MCF 10A (cell line): ENCODE results near the gene DHX57. TPM values are rescaled to one million over a fixed set of nuclear protein-coding genes. Genes with fewer than 3 reads are reported as not detected.

Experiments
- BruUV-seq: library from RNA; stranded (reverse); fragments of 400-500 nt; replicated peaks from 2 replicates; lab custom pipeline; 2021; lab: Mats Ljungman, UMichigan
- CTCF ChIA-PET: fragments of 300-600 bp; sonication (Branson Sonifier 250); formaldehyde crosslinking; extraction: SDS; loops from one replicate; lab custom pipeline; 2021; ENCODE audit warnings: antibody characterized with exemption, inconsistent platforms; lab: Yijun Ruan, JAX
- POLR2A ChIA-PET: fragments of 300-600, 350-650 bp; sonication (Branson Sonifier 250); formaldehyde crosslinking; extraction: SDS; loops from one replicate; lab custom pipeline; 2020; ENCODE audit warnings: antibody characterized with exemption, inconsistent platforms; lab: Yijun Ruan, JAX
- DNase-seq: peaks from one replicate; pipeline ENCODE4 v3.0.0-alpha.2; 2018; ENCODE audit not compliant: unreplicated experiment
- H3K27ac Mint-ChIP-seq: one replicate; pipeline ENCODE4 v1.8.0; 2022; ENCODE audit warnings: mild to moderate bottlenecking, low read depth, mixed read lengths; ENCODE audit not compliant: unreplicated experiment
- H3K27me3 Mint-ChIP-seq: one replicate; pipeline ENCODE4 v1.8.0; 2022; ENCODE audit warnings: mixed read lengths; ENCODE audit not compliant: insufficient read depth, unreplicated experiment
- H3K36me3 Mint-ChIP-seq: one replicate; pipeline ENCODE4 v1.8.0; 2022; ENCODE audit warnings: mild to moderate bottlenecking, moderate library complexity, mixed read lengths; ENCODE audit not compliant: insufficient read depth, unreplicated experiment
- H3K4me1 Mint-ChIP-seq: one replicate; pipeline ENCODE4 v1.8.0; 2022; ENCODE audit warnings: mixed read lengths; ENCODE audit not compliant: insufficient read depth, unreplicated experiment
- H3K4me3 Mint-ChIP-seq: one replicate; pipeline ENCODE4 v1.8.0; 2022; ENCODE audit warnings: mild to moderate bottlenecking, moderate library complexity, mixed read lengths; ENCODE audit not compliant: unreplicated experiment
- H3K9me3 Mint-ChIP-seq: one replicate; pipeline ENCODE4 v1.8.0; 2022; ENCODE audit warnings: mixed read lengths; ENCODE audit not compliant: unreplicated experiment
- intact Hi-C: fragments of 100-400 bp; cut with micrococcal nuclease; formaldehyde crosslinking; loops from 2 replicates; pipeline ENCODE4 v1.14.1; 2022
- total RNA-seq: library from RNA; stranded (reverse); gene quantifications from 2 replicates; pipeline ENCODE4 v1.2.3, GENCODE V29; 2022
- TF ChIP-seq, protein P1 (sequence below): fragments of 200-600 bp; IDR thresholded peaks from one replicate; pipeline ENCODE4 v1.8.0; 2022; ENCODE audit warnings: antibody characterized with exemption, mild to moderate bottlenecking; ENCODE audit not compliant: unreplicated experiment

Gene DHX57
- total RNA-seq, 1 experiment from 2014 or later: 21.3 TPM

DNA sequence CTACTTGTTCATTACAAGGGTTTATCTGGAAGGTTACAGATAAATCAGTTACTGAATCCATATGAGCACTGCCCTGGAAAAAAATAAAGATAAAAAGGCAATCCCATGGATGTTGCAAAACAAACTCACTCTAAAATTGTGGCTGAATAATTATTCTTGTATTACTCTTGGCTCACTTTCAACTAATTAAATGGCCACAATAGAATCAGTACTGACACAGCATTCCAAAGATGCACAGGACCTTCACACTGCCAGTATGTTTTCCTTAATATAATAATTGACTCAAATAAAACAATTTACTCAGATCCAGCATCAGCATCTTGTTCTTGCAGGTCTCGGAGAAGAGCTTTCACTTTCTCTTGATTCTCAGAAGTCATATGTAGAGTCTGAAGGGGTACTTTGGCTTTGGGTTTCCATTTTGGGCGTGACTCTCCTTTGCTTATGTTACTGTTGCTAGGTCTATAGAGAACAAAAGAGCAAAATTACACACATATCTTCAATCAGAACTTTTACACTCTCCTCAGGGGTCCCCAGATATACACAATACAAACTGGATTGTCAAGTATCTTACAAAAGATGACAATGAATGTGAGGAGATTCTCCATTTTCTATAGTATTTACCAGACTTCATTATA is 12.6 kb downstream of the DHX57 start:
- peaks cover 49% of the 10 kb centered on the region for H3K36me3 Mint-ChIP-seq
- H3K4me1 Mint-ChIP-seq: no peaks in the 10 kb centered on the region
- no peak overlapping the region for H3K27ac Mint-ChIP-seq
- DNase-seq: no peak
- no peak overlapping the region for H3K4me3 Mint-ChIP-seq
- no TSS peak for BruUV-seq
- intact Hi-C loops: no loop called here
- CTCF ChIA-PET: no interaction called here
- H3K9me3 Mint-ChIP-seq: no peaks in the 10 kb centered on the region
- POLR2A ChIA-PET: no interaction called here
- H3K27me3 Mint-ChIP-seq: no peaks in the 10 kb centered on the region
- TF ChIP-seq, protein P1, sequence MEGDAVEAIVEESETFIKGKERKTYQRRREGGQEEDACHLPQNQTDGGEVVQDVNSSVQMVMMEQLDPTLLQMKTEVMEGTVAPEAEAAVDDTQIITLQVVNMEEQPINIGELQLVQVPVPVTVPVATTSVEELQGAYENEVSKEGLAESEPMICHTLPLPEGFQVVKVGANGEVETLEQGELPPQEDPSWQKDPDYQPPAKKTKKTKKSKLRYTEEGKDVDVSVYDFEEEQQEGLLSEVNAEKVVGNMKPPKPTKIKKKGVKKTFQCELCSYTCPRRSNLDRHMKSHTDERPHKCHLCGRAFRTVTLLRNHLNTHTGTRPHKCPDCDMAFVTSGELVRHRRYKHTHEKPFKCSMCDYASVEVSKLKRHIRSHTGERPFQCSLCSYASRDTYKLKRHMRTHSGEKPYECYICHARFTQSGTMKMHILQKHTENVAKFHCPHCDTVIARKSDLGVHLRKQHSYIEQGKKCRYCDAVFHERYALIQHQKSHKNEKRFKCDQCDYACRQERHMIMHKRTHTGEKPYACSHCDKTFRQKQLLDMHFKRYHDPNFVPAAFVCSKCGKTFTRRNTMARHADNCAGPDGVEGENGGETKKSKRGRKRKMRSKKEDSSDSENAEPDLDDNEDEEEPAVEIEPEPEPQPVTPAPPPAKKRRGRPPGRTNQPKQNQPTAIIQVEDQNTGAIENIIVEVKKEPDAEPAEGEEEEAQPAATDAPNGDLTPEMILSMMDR: no peak

DNA sequence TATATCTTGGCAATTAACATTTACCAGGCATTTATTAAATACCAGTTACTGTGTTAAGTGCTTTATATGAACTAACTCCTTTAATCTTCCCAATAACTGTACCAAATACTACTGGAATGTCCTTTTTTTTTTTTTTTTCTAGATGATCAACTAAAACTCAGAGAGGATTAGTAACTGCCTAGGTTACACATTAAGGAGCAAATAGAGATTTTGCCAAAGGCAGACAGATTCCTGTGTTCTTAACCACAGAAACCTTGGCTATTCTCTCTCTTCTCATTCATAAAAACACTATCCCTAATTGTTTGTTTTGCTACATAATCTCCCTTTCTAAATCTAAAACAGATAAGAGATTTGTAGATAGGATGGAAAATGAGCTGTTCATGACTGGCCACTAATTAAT is 13.3 kb downstream of the DHX57 start:
- peaks cover 49% of the 10 kb centered on the region for H3K36me3 Mint-ChIP-seq
- DNase-seq: no peak
- no peaks in the 10 kb centered on the region for H3K4me1 Mint-ChIP-seq
- H3K9me3 Mint-ChIP-seq: no peaks in the 10 kb centered on the region
- CTCF ChIA-PET: no interaction called here
- H3K27ac Mint-ChIP-seq: no peak overlapping the region
- POLR2A ChIA-PET: no interaction called here
- TF ChIP-seq, protein P1: no peak
- H3K4me3 Mint-ChIP-seq: no peak overlapping the region
- H3K27me3 Mint-ChIP-seq: no peaks in the 10 kb centered on the region
- intact Hi-C loops: no loop called here
- no TSS peak for BruUV-seq

GRCh38 chr2:38856165-38856564 is 19.6 kb downstream of the DHX57 start:
- no peak overlapping the region for H3K4me3 Mint-ChIP-seq
- peak; percentile 38 for DNase-seq

DNA sequence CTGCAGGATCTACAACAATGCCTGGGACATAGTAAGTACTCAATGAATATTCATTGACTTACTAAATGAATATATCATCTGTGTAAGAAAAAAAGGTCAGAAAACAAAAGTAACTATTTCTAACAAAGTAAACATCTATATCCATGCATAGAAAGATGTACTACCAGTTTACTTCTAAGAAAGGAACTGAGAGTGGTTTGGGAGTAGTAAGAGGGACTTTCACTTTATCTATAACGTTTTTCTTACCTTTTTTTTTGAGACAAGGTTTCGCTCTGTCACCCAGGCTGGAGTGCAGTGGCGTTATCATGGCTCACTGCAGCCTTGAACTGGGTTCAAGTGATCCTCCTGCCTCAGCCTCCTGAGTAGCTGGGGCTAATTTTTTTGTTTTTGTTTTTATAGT is 25.7 kb downstream of the DHX57 start:
- Mint-ChIP-seq H3K27me3 (no peaks in the 10 kb centered on the region), H3K4me1 (no peaks in the 10 kb centered on the region), H3K27ac (no peak overlapping the region), H3K4me3 (no peak overlapping the region), H3K9me3 (no peaks in the 10 kb centered on the region), H3K36me3 (peaks cover 63% of the 10 kb centered on the region)
- intact Hi-C loops: no loop called here
- TF ChIP-seq, protein P1: no peak
- ChIA-PET CTCF (interaction anchor here (0.6 kb wide), 2 partner anchors 15 to 49 kb away, joined by 3 read pairs; no protein-coding TSS in a partner anchor), POLR2A (interaction anchor here (1.6 kb wide), 1 partner anchor 10 kb away, joined by 3 read pairs; no protein-coding TSS in a partner anchor)
- no TSS peak for BruUV-seq
- DNase-seq: no peak

More at GRCh38 chr2:38856165-38856564, 19.6 kb downstream of the DHX57 start:
- TF ChIP-seq, protein P1: no peak
- CTCF ChIA-PET: no interaction called here
- H3K4me1 Mint-ChIP-seq: no peaks in the 10 kb centered on the region
- no TSS peak for BruUV-seq
- H3K27me3 Mint-ChIP-seq: no peaks in the 10 kb centered on the region
- H3K27ac Mint-ChIP-seq: no peak overlapping the region
- peaks cover 79% of the 10 kb centered on the region for H3K36me3 Mint-ChIP-seq
- H3K9me3 Mint-ChIP-seq: no peaks in the 10 kb centered on the region
- intact Hi-C loops: no loop called here
- POLR2A ChIA-PET: interaction anchor here (0.5 to 0.6 kb wide), 2 partner anchors 16 to 35 kb away, joined by 3 read pairs; no protein-coding TSS in a partner anchor
